Brain microvascular endothelial cell (primary cell): ENCODE results near the gene RECQL.

Experiments
- DNase-seq: peaks from one replicate; pipeline ENCODE4 v3.0.0-alpha.2; 2020
- H3K27ac ChIP-seq: fragments of 250-450 bp; sonication (Bioruptor Pico); 2 replicates; pipeline ENCODE4 v1.5.1; 2020; ENCODE audit warnings: mild to moderate bottlenecking, moderate library complexity
- H3K27me3 ChIP-seq: fragments of 250-450 bp; sonication (Bioruptor Pico); replicated peaks from 2 replicates; pipeline ENCODE4 v1.5.1; 2020; ENCODE audit warnings: mild to moderate bottlenecking
- H3K36me3 ChIP-seq: fragments of 250-450 bp; sonication (Bioruptor Pico); replicated peaks from 2 replicates; pipeline ENCODE4 v1.5.1; 2020; ENCODE audit warnings: mild to moderate bottlenecking
- H3K4me3 ChIP-seq: 2 replicates; pipeline ENCODE4 v1.5.1; 2011; ENCODE audit warnings: low read depth, mild to moderate bottlenecking, control low read depth, low read length, moderate library complexity
- CTCF ChIP-seq: IDR thresholded peaks from 2 replicates; pipeline ENCODE4 v1.5.1; 2011; ENCODE audit warnings: low read depth, mild to moderate bottlenecking, moderate library complexity, low read length, control low read depth, inconsistent platforms; ENCODE audit errors: missing control alignments
- in situ Hi-C: cut with HindIII; loops from 2 replicates; pipeline ENCODE4 v1.10.0; 2017; ENCODE audit warnings: low sequenced_read_pairs, low pct_ligation_motif_present

Gene RECQL

GRCh38 chr12:21542403-21542802 lies 41.0 kb upstream of the RECQL start:
- no peaks in the 10 kb centered on the region for H3K27me3 ChIP-seq
- no peak for DNase-seq
- TF ChIP-seq CTCF: no peak
- in situ Hi-C loops: no loop called here
- H3K4me3 ChIP-seq: no peak overlapping the region
- H3K36me3 ChIP-seq: no peaks in the 10 kb centered on the region
- H3K27ac ChIP-seq: no peak overlapping the region

GRCh38 chr12:21541773-21542172 lies 40.3 kb upstream of the RECQL start:
- in situ Hi-C loops: no loop called here
- no peak for TF ChIP-seq CTCF
- no peak overlapping the region for H3K4me3 ChIP-seq
- no peaks in the 10 kb centered on the region for H3K27me3 ChIP-seq
- H3K27ac ChIP-seq: no peak overlapping the region
- DNase-seq: no peak
- no peaks in the 10 kb centered on the region for H3K36me3 ChIP-seq

- Histone ChIP-seq H3K4me3 (no peak overlapping the region), H3K27me3 (no peaks in the 10 kb centered on the region), H3K27ac (no peak overlapping the region), H3K36me3 (no peaks in the 10 kb centered on the region)
- DNase-seq: no peak
- no peak for TF ChIP-seq CTCF
- in situ Hi-C loops: no loop called here
Measured at GRCh38 chr12:21539797-21540196, 38.4 kb upstream of the RECQL start.

- Histone ChIP-seq H3K4me3 (no peak overlapping the region), H3K27ac (no peak overlapping the region), H3K27me3 (no peaks in the 10 kb centered on the region), H3K36me3 (no peaks in the 10 kb centered on the region)
- DNase-seq: no peak
- TF ChIP-seq CTCF: no peak
- in situ Hi-C loops: no loop called here
Measured at GRCh38 chr12:21538061-21538653, 36.7 kb upstream of the RECQL start.

- no peak for TF ChIP-seq CTCF
- Histone ChIP-seq H3K4me3 (no peak overlapping the region), H3K27me3 (no peaks in the 10 kb centered on the region), H3K27ac (no peak overlapping the region), H3K36me3 (no peaks in the 10 kb centered on the region)
- in situ Hi-C loops: no loop called here
- no peak for DNase-seq
Measured at GRCh38 chr12:21529456-21529855, 28.0 kb upstream of the RECQL start.

GRCh38 chr12:21528953-21529352 lies 27.5 kb upstream of the RECQL start:
- no peak for DNase-seq
- in situ Hi-C loops: no loop called here
- no peak for TF ChIP-seq CTCF
- H3K4me3 ChIP-seq: no peak overlapping the region
- no peak overlapping the region for H3K27ac ChIP-seq
- H3K27me3 ChIP-seq: no peaks in the 10 kb centered on the region
- H3K36me3 ChIP-seq: no peaks in the 10 kb centered on the region
